Lung (tissue), 12 donors: Measurements from ENCODE around the gene CD276. TPM values are rescaled to one million over a fixed set of nuclear protein-coding genes. Genes with fewer than 3 reads are reported as not detected.

ENCODE experiments used
- ATAC-seq: fragments of 200-7000 bp; cut with Tn5 transposase; one replicate; pipeline ENCODE4 v1.9.1; 2020; ENCODE audit warnings: moderate number of reproducible peaks; ENCODE audit not compliant: insufficient read depth, low FRiP score
- DNase-seq, 3 donors: peaks; one replicate each; pipeline ENCODE4 v3.0.0-alpha.2; 2013 to 2017
- H3K27ac ChIP-seq, 2 donors: one replicate each; pipeline ENCODE4 v1.5.1; 2013; ENCODE audit warnings: mild to moderate bottlenecking in 2 of 2, moderate library complexity in 2 of 2, control low read depth in 1 of 2, inconsistent platforms in 1 of 2, low read depth in 1 of 2, low read length in 1 of 2
- H3K27me3 ChIP-seq, 3 donors: one replicate each; pipeline ENCODE4 v1.5.1; 2013; ENCODE audit warnings: low read length in 2 of 3; ENCODE audit not compliant: control insufficient read depth in 3 of 3, insufficient read depth in 3 of 3
- H3K36me3 ChIP-seq, 4 donors: one replicate each; pipeline ENCODE4 v1.5.1; 2013; ENCODE audit warnings: low read length in 4 of 4, mild to moderate bottlenecking in 1 of 4, moderate library complexity in 1 of 4; ENCODE audit not compliant: control insufficient read depth in 4 of 4, insufficient read depth in 4 of 4
- H3K4me1 ChIP-seq, 5 donors: one replicate each; pipeline ENCODE4 v1.5.1; 2013; ENCODE audit warnings: low read length in 5 of 5, mild to moderate bottlenecking in 2 of 5, moderate library complexity in 1 of 5; ENCODE audit not compliant: control insufficient read depth in 5 of 5, insufficient read depth in 5 of 5
- H3K4me3 ChIP-seq: one replicate; pipeline ENCODE4 v1.5.1; 2013; ENCODE audit warnings: mild to moderate bottlenecking, control low read depth, moderate library complexity
- H3K9ac ChIP-seq, 2 donors: one replicate each; pipeline ENCODE4 v1.5.1; 2013; ENCODE audit warnings: low read length in 2 of 2, control low read depth in 1 of 2; ENCODE audit not compliant: insufficient read depth in 1 of 2
- H3K9me3 ChIP-seq, 4 donors: one replicate each; pipeline ENCODE4 v1.5.1; 2013; ENCODE audit warnings: low read length in 3 of 4, mild to moderate bottlenecking in 1 of 4, moderate library complexity in 1 of 4; ENCODE audit not compliant: control insufficient read depth in 4 of 4, insufficient read depth in 3 of 4
- CTCF ChIP-seq: IDR thresholded peaks from 2 replicates; pipeline ENCODE4 v1.5.1; 2012; ENCODE audit warnings: mild to moderate bottlenecking; ENCODE audit errors: control extremely low read depth, extremely low read depth
- WGBS, 2 donors: extraction: QIAGEN DNeasy Blood & Tissue Kit; methylation state at CpG; one replicate each; pipeline ENCODE4 v1.1.7; 2013; 5-methylcytosine and 5-hydroxymethylcytosine counted together
- polyA plus RNA-seq, 2 donors: library from polyadenylated mRNA; stranded (reverse); fragments of 200-250 nt; gene quantifications; one replicate each; pipeline ENCODE4 v1.2.1, GENCODE V29; 2013
- total RNA-seq, 2 donors: library from RNA; depleted of rRNA in 1 of 2; stranded (reverse); fragments of >200 nt in 1 of 2; gene quantifications; one replicate each; pipeline ENCODE4 v1.2.1, GENCODE V29; 2014 to 2021
- donor health status: control.
- donor health status: control.
- donor health status: Bipolar disorder and iron deficiency.
- donor health status: healthy.
- donor health status: DM: yes; HTN: yes; CAD: no.

CD276 gene
- total and polyA plus RNA-seq, 4 donors: 33.8 to 71.1 (median 37.1) TPM

GRCh38 chr15:73744293-73744692, 60.1 kb downstream of the CD276 start:
- Histone ChIP-seq H3K4me1 (peaks cover 0 to 10% (median 0%) of the 10 kb centered on the region in 5 donors), H3K9me3 (no peaks in the 10 kb centered on the region), H3K4me3 (no peak overlapping the region), H3K27me3 (no peaks in the 10 kb centered on the region), H3K27ac (no peak overlapping the region), H3K9ac (no peak overlapping the region), H3K36me3 (peaks cover 0 to 8% (median 3%) of the 10 kb centered on the region in 4 donors)
- no peak for ATAC-seq
- WGBS, 2 donors: 73 to 87% methylated on average over 1 of the region's 1 CpG
- DNase-seq: no peak
- TF ChIP-seq CTCF: no peak

- no peak overlapping the region for H3K4me3 ChIP-seq
- 58 to 63% methylated on average over 7 of the region's 7 CpGs for WGBS, 2 donors
- no peak overlapping the region for H3K27ac ChIP-seq
- H3K9ac ChIP-seq: no peak overlapping the region
- no peaks in the 10 kb centered on the region for H3K27me3 ChIP-seq
- DNase-seq (no peak), ATAC-seq (no peak)
- peaks cover 0 to 10% (median 0%) of the 10 kb centered on the region in 5 donors for H3K4me1 ChIP-seq
- TF ChIP-seq CTCF: no peak
- no peaks in the 10 kb centered on the region for H3K9me3 ChIP-seq
- peaks cover 0 to 9% (median 4%) of the 10 kb centered on the region in 4 donors for H3K36me3 ChIP-seq
These were observed 60.9 kb downstream of the CD276 start for GRCh38 chr15:73745073-73745472.

- peaks cover 0 to 5% (median under 1%) of the 10 kb centered on the region in 3 donors for H3K27me3 ChIP-seq
- WGBS, 2 donors: 46 to 52% methylated on average over 8 of the region's 8 CpGs
These were observed 62.1 kb downstream of the CD276 start for GRCh38 chr15:73746261-73746660.

More at GRCh38 chr15:73746261-73746660, 62.1 kb downstream of the CD276 start:
- DNase-seq: no peak
- Histone ChIP-seq H3K27ac (no peak overlapping the region), H3K9ac (no peak overlapping the region), H3K36me3 (peaks cover 0 to 9% (median 4%) of the 10 kb centered on the region in 4 donors), H3K9me3 (no peaks in the 10 kb centered on the region), H3K4me3 (no peak overlapping the region), H3K4me1 (peaks cover 0 to 21% (median 3%) of the 10 kb centered on the region in 5 donors)
- ATAC-seq: no peak
- TF ChIP-seq CTCF: no peak
